Measurements from ENCODE around the gene CYSTM1. TPM values are rescaled to one million over a fixed set of nuclear protein-coding genes. Genes with fewer than 3 reads are reported as not detected.
A peak's percentile ranks its signal among the peaks of the same experiment; 100 is the strongest.

CYSTM1 gene
- total RNA-seq, 2 experiments from 2014 or later: 7.2 to 7.4 TPM

GRCh38 chr5:140174014-140174413, 974 bp upstream of the CYSTM1 start:
- Mint-ChIP-seq H3K4me3 (peak overlapping the region; percentile 95), H3K4me1 (ENCODE audit: low read depth) (peaks cover 16% of the 10 kb centered on the region), H3K27ac (peak overlapping the region; percentile 96), H3K36me3 (ENCODE audit: low read depth) (peaks cover 6% of the 10 kb centered on the region), H3K9me3 (no peaks in the 10 kb centered on the region), H3K27me3 (peaks cover 5% of the 10 kb centered on the region)
- Histone ChIP-seq H3K4me3 (ENCODE audit: low read length) (no peak overlapping the region), H3K9me3 (ENCODE audit: control insufficient read depth in 1 of 2, insufficient read depth in 1 of 2, low read length in 2 of 2) (no peaks in the 10 kb centered on the region), H3K4me1 (ENCODE audit: insufficient read depth, low read length) (peaks cover 17% of the 10 kb centered on the region), H3K27me3 (ENCODE audit: control insufficient read depth in 1 of 2, insufficient read depth in 2 of 2, low read length in 2 of 2) (no peaks in the 10 kb centered on the region), H3K36me3 (ENCODE audit: insufficient read depth, low read length) (no peaks in the 10 kb centered on the region), H3K27ac (ENCODE audit: low read depth in 1 of 2, low read length in 2 of 2) (no peak overlapping the region)
- ATAC-seq (ENCODE audit: poor library complexity) (no peak), DNase-seq (no peak)
- POLR2A ChIA-PET: interaction anchor here (2.1 to 2.6 kb wide), 4 partner anchors 59 to 537 kb away, joined by 6 to 13 read pairs (median 10); partner anchors contain the start of genes ANKHD1 and PURA
- TF ChIP-seq, protein P1, sequence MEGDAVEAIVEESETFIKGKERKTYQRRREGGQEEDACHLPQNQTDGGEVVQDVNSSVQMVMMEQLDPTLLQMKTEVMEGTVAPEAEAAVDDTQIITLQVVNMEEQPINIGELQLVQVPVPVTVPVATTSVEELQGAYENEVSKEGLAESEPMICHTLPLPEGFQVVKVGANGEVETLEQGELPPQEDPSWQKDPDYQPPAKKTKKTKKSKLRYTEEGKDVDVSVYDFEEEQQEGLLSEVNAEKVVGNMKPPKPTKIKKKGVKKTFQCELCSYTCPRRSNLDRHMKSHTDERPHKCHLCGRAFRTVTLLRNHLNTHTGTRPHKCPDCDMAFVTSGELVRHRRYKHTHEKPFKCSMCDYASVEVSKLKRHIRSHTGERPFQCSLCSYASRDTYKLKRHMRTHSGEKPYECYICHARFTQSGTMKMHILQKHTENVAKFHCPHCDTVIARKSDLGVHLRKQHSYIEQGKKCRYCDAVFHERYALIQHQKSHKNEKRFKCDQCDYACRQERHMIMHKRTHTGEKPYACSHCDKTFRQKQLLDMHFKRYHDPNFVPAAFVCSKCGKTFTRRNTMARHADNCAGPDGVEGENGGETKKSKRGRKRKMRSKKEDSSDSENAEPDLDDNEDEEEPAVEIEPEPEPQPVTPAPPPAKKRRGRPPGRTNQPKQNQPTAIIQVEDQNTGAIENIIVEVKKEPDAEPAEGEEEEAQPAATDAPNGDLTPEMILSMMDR (IDR thresholded peaks at IDR 0.05): no peak
- intact Hi-C loops (cut with DNase I, micrococcal nuclease): loop anchor here (2.0 to 10.0 kb wide), 6 partner anchors 65 to 1599 kb away; partner anchors contain the start of genes APBB3 (in 1 of the 2), HBEGF (in 1 of the 2), HSPA9 (in 1 of the 2) and SLC35A4 (in 1 of the 2)
- CTCF ChIA-PET: interaction anchor here (1.3 kb wide), 1 partner anchor 28 kb away, joined by 6 read pairs; no protein-coding TSS in a partner anchor

- Mint-ChIP-seq H3K4me1 (ENCODE audit: low read depth) (peaks cover 16% of the 10 kb centered on the region), H3K9me3 (no peaks in the 10 kb centered on the region), H3K27ac (peak overlapping the region; percentile 96), H3K27me3 (peaks cover 5% of the 10 kb centered on the region), H3K36me3 (ENCODE audit: low read depth) (peaks cover 6% of the 10 kb centered on the region), H3K4me3 (peak overlapping the region; percentile 95)
- Histone ChIP-seq H3K4me1 (ENCODE audit: insufficient read depth, low read length) (peaks cover 17% of the 10 kb centered on the region), H3K27ac (ENCODE audit: low read depth in 1 of 2, low read length in 2 of 2) (peak overlapping the region; percentile 68 to 82), H3K27me3 (ENCODE audit: control insufficient read depth in 1 of 2, insufficient read depth in 2 of 2, low read length in 2 of 2) (no peaks in the 10 kb centered on the region), H3K36me3 (ENCODE audit: insufficient read depth, low read length) (no peaks in the 10 kb centered on the region), H3K9me3 (ENCODE audit: control insufficient read depth in 1 of 2, insufficient read depth in 1 of 2, low read length in 2 of 2) (no peaks in the 10 kb centered on the region), H3K4me3 (ENCODE audit: low read length) (peak overlapping the region; percentile 66)
- POLR2A ChIA-PET: interaction anchor here (2.1 to 2.6 kb wide), 4 partner anchors 61 to 536 kb away, joined by 6 to 13 read pairs (median 10); partner anchors contain the start of genes ANKHD1 and PURA
- peak; percentile 45 for ATAC-seq (ENCODE audit: poor library complexity)
- peak; percentile 32 to 81 (median 54) for DNase-seq
- CTCF ChIA-PET: interaction anchor here (0.6 to 1.0 kb wide), 2 partner anchors 62 to 69 kb away, joined by 3 read pairs; no protein-coding TSS in a partner anchor
- intact Hi-C loops (cut with DNase I, micrococcal nuclease): loop anchor here (1.0 to 10.0 kb wide), 9 partner anchors 67 to 1601 kb away; partner anchors contain the start of genes ANKHD1 (in 2 of the 2), APBB3 (in 1 of the 2), HSPA9 (in 1 of the 2) and PFDN1 (in 1 of the 2)
- TF ChIP-seq, protein P1 (IDR thresholded peaks at IDR 0.05): no peak
Observed at GRCh38 chr5:140175367-140176030, 511 bp downstream of the CYSTM1 start.

- TF ChIP-seq, protein P1 (IDR thresholded peaks at IDR 0.05): no peak
- Histone ChIP-seq H3K4me1 (ENCODE audit: insufficient read depth, low read length) (peaks cover 17% of the 10 kb centered on the region), H3K4me3 (ENCODE audit: low read length) (peak overlapping the region; percentile 66), H3K27ac (ENCODE audit: low read depth in 1 of 2, low read length in 2 of 2) (no peak overlapping the region), H3K9me3 (ENCODE audit: control insufficient read depth in 1 of 2, insufficient read depth in 1 of 2, low read length in 2 of 2) (no peaks in the 10 kb centered on the region), H3K36me3 (ENCODE audit: insufficient read depth, low read length) (no peaks in the 10 kb centered on the region), H3K27me3 (ENCODE audit: control insufficient read depth in 1 of 2, insufficient read depth in 2 of 2, low read length in 2 of 2) (no peaks in the 10 kb centered on the region)
- Mint-ChIP-seq H3K27ac (peak overlapping the region; percentile 96), H3K27me3 (peaks cover 5% of the 10 kb centered on the region), H3K4me3 (peak overlapping the region; percentile 87), H3K9me3 (no peaks in the 10 kb centered on the region), H3K4me1 (ENCODE audit: low read depth) (peaks cover 16% of the 10 kb centered on the region), H3K36me3 (ENCODE audit: low read depth) (peaks cover 6% of the 10 kb centered on the region)
- CTCF ChIA-PET: interaction anchor here (1.0 kb wide), 1 partner anchor 68 kb away, joined by 3 read pairs; no protein-coding TSS in a partner anchor
- intact Hi-C loops (cut with DNase I, micrococcal nuclease): loop anchor here in 1 of 2 experiments (5.0 to 10.0 kb wide), 7 partner anchors 126 to 1601 kb away; partner anchors contain the start of genes ANKHD1, APBB3, HSPA9 and PFDN1
- POLR2A ChIA-PET: interaction anchor here (2.1 to 2.6 kb wide), 4 partner anchors 61 to 535 kb away, joined by 6 to 13 read pairs (median 10); partner anchors contain the start of genes ANKHD1 and PURA
- DNase-seq (peak in 2 of 14 experiments; percentile 20 to 21), ATAC-seq (ENCODE audit: poor library complexity) (no peak)
Observed at GRCh38 chr5:140176031-140176387, 1.0 kb downstream of the CYSTM1 start.
